NCI-H1436 treated with DMSO at 0.1 percent for 48 hours (cell line): ENCODE measurements around the gene BEST2.

Experiments
- DNase-seq: peaks from one replicate; lab custom pipeline; 2025; lab: John Stamatoyannopoulos, UW

Gene BEST2

GRCh38 chr19:12801466-12802266 is 50.1 kb downstream of the BEST2 start, which contains the start of the genes PRDX2 and THSD8:
PRDX2 (minus strand) TSS chr19:12801800; CDS start chr19:12801261, 539 bp downstream.
THSD8 (plus strand) TSS chr19:12802069; CDS start chr19:12802072, 3 bp downstream.
- no peak for DNase-seq

DNA sequence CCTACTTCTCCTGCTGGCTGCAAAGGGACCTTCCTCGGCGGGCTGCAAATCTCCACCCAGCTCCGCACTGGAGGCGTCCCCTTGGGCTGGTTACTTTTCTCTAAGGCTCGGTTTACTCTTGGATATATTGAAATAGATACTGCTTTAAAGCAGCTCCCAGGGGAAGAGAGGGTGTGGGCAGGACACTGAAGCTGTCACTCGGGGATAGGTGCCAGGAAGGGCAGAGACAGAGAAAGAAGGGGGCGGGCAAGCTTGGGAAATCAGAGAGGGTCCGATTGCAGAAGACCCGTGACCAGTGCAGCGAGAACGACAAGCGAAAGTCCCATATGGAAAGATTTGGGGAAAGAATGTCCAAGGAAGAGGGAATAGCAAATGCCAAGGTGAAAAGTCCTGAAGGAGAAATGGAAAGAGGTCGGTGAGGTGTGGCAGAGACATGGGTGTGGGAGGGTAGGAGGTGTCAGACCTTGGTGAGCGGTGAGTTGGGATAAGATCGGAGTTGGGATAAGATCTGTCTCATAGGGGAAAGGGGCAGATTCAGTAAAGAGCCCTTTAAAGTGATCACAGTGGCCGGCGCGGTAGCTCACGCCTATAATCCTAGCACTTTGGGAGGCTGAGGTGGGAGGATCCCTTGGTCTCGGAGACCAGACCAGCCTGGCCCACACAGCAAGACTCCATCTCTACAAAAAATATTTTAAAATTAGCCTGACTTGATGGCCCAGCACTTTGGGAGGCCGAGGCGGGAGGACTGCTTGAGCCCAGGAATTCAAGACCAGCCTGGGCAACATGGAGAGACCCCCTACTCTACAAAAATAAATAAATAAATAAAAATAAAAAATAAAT is 50.9 kb downstream of the BEST2 start:
- no peak for DNase-seq

GRCh38 chr19:12804051-12804450 is 52.5 kb downstream of the BEST2 start:
- no peak for DNase-seq

DNA sequence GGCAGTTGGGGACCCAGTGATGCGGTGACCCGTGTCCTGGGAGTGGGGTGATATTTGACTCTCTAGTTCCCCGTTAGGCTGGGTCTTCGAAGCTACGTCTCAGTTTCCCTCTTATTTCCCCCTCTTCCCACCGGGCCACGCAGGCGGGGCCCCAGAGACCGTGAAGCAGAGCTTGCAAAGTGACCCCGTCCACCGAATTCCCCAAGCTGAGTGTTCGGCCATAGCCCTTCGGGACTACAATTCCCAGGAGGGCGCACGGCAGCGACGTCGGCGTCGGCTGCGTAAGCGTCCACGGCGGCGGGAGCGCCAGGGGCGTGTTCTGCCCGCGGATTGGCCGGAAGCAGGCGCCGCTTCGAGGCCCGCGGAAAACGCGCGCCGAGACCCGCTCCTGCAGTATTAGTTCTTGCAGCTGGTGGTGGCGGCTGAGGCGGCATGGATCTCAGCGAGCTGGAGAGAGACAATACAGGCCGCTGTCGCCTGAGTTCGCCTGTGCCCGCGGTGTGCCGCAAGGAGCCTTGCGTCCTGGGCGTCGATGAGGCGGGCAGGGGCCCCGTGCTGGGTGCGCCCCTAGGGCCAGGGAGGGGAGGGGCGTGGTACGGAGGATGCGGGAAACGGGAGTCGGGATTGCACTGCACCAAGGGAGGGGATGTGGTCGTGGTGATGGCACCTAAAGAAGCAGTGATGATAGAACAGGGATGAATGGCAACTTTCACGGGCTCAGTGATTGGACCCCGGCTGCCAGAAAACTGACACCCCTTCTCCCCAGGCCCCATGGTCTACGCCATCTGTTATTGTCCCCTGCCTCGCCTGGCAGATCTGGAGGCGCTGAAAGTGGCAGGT is 54.9 kb downstream of the BEST2 start, which contains the start of gene RNASEH2A:
Gene RNASEH2A (plus strand): TSS at position 343 of the 840 bp plus-strand sequence. CDS start 90 bp downstream, at position 433.
- peak; percentile 63 for DNase-seq
